GM12878 (cell line): ENCODE results near the gene CNN2. TPM values are rescaled to one million over a fixed set of nuclear protein-coding genes. Genes with fewer than 3 reads are reported as not detected.

Experiments
- EED ChIP-seq: sonication (generic); IDR thresholded peaks from 2 replicates; pipeline ENCODE4 v1.6.1; 2016; ENCODE audit warnings: antibody characterized with exemption, low read depth
- ESRRA ChIP-seq: IDR thresholded peaks from 2 replicates; pipeline ENCODE4 v1.6.1; 2012; ENCODE audit warnings: mild to moderate bottlenecking, low read length, improper control_type of control experiment
- EZH2 ChIP-seq: IDR thresholded peaks from 2 replicates; pipeline ENCODE4 v1.6.1; 2012; ENCODE audit warnings: low read depth, mild to moderate bottlenecking, control low read depth, inconsistent platforms, low read length, borderline replicate concordance; ENCODE audit not compliant: control insufficient read depth
- FOXM1 ChIP-seq: IDR thresholded peaks from 2 replicates; pipeline ENCODE4 v1.6.1; 2012; ENCODE audit warnings: low read depth, mild to moderate bottlenecking, inconsistent platforms, low read length, moderate library complexity
- GATAD2B ChIP-seq: fragments of 450-650 bp; conservative IDR thresholded peaks from 2 replicates; pipeline ENCODE4 v1.6.1; 2017; ENCODE audit warnings: low read depth, mild to moderate bottlenecking, moderate library complexity
- IKZF2 ChIP-seq, 2 experiments: fragments of 450-650 bp; IDR thresholded peaks; 2 replicates each; pipeline ENCODE4 v1.6.1; 2017; ENCODE audit warnings: mild to moderate bottlenecking in 2 of 2, moderate library complexity in 2 of 2
- MLLT1 ChIP-seq: fragments of 450-650 bp; IDR thresholded peaks from 2 replicates; pipeline ENCODE4 v1.6.1; 2016; ENCODE audit warnings: mild to moderate bottlenecking
- MXI1 ChIP-seq: fragments of 150-350 bp; IDR thresholded peaks from 2 replicates; pipeline ENCODE4 v1.6.1; 2011; ENCODE audit warnings: low read depth, mild to moderate bottlenecking, inconsistent platforms, low read length, improper control_type of control experiment
- MYC ChIP-seq: IDR thresholded peaks from 2 replicates; pipeline ENCODE4 v1.6.1; 2011; ENCODE audit warnings: mild to moderate bottlenecking, low read length, moderate library complexity, inconsistent platforms; ENCODE audit not compliant: insufficient read depth, insufficient replicate concordance, insufficient read length, severe bottlenecking
- NFXL1 ChIP-seq: fragments of 450-650 bp; IDR thresholded peaks from 2 replicates; pipeline ENCODE4 v1.6.1; 2017; ENCODE audit warnings: antibody characterized with exemption, mild to moderate bottlenecking, borderline replicate concordance
- POLR2AphosphoS2 ChIP-seq: IDR thresholded peaks from 2 replicates; pipeline ENCODE4 v1.6.1; 2011; ENCODE audit warnings: low read depth, mild to moderate bottlenecking, low read length, improper control_type of control experiment, moderate library complexity
- POU2F2 ChIP-seq: IDR thresholded peaks from 3 replicates; pipeline ENCODE4 v1.6.1; 2011; ENCODE audit warnings: low read depth, mild to moderate bottlenecking, low read length, borderline replicate concordance
- RCOR1 ChIP-seq: conservative IDR thresholded peaks from 2 replicates; pipeline ENCODE4 v1.6.1; 2012; ENCODE audit warnings: low read depth, low read length, improper control_type of control experiment
- SMAD1 ChIP-seq: fragments of 450-650 bp; IDR thresholded peaks from 2 replicates; pipeline ENCODE4 v1.6.1; 2018; ENCODE audit warnings: mild to moderate bottlenecking, low read depth; ENCODE audit not compliant: partially characterized antibody
- SMARCA5 ChIP-seq: fragments of 450-650 bp; IDR thresholded peaks from 2 replicates; pipeline ENCODE4 v1.6.1; 2017; ENCODE audit warnings: mild to moderate bottlenecking
- SP1 ChIP-seq: IDR thresholded peaks from one replicate; pipeline ENCODE4 v1.6.1; 2011; ENCODE audit warnings: low read depth, low read length
- SPI1 ChIP-seq: IDR thresholded peaks from 2 replicates; pipeline ENCODE4 v1.6.1; 2011; ENCODE audit warnings: low read depth, mild to moderate bottlenecking, low read length, moderate library complexity, borderline replicate concordance; ENCODE audit not compliant: insufficient read depth
- SUZ12 ChIP-seq: fragments of 200-600 bp; sonication (generic); IDR thresholded peaks from one replicate; pipeline ENCODE4 v1.6.1; 2018; ENCODE audit warnings: antibody characterized with exemption, mild to moderate bottlenecking; ENCODE audit not compliant: unreplicated experiment
- TCF3 ChIP-seq: IDR thresholded peaks from 2 replicates; pipeline ENCODE4 v1.6.1; 2012; ENCODE audit warnings: low read depth, mild to moderate bottlenecking, low read length, borderline replicate concordance; ENCODE audit not compliant: insufficient read depth
- WRNIP1 ChIP-seq: IDR thresholded peaks from 2 replicates; pipeline ENCODE4 v1.6.1; 2011; ENCODE audit warnings: low read depth, low read length, improper control_type of control experiment, borderline replicate concordance
- ZBTB33 ChIP-seq: fragments of 450-650 bp; IDR thresholded peaks from 2 replicates; pipeline ENCODE4 v1.6.1; 2017; ENCODE audit warnings: mild to moderate bottlenecking
- ZBTB4 ChIP-seq: fragments of 450-650 bp; formaldehyde crosslinking; IDR thresholded peaks from 2 replicates; pipeline ENCODE4 v1.4.0; 2022; ENCODE audit warnings: mild to moderate bottlenecking, moderate library complexity
- ZNF24 ChIP-seq: fragments of 450-650 bp; IDR thresholded peaks from 2 replicates; pipeline ENCODE4 v1.6.1; 2017; ENCODE audit warnings: antibody characterized with exemption, mild to moderate bottlenecking
- ZNF384 ChIP-seq: IDR thresholded peaks from 2 replicates; pipeline ENCODE4 v1.6.1; 2012; ENCODE audit warnings: low read depth, mild to moderate bottlenecking, low read length, improper control_type of control experiment, borderline replicate concordance
- ZZZ3 ChIP-seq: IDR thresholded peaks from 2 replicates; pipeline ENCODE4 v1.6.1; 2011; ENCODE audit warnings: low read depth; ENCODE audit not compliant: control insufficient read depth, insufficient read length
- polyA plus RNA-seq, 11 experiments: library from polyadenylated mRNA; depleted of rRNA in 4 of 11; unstranded in 6 of 11; stranded (reverse) in 5 of 11; fragments of >200 nt; fragmentation: Nextera tagmentation in 4 of 11; fragmentation: Illumina TruSeq in 1 of 11; extraction: Ambion mirVana in 4 of 11; extraction: Trizol in 1 of 11; gene quantifications; 1 replicate in 1 of 11; 2 replicates in 10 of 11; pipeline versions ENCODE4 v1.2.1 to v1.2.3, GENCODE V29; 2011 to 2016; ENCODE audit warnings: inconsistent platforms in 2 of 11, missing spikeins in 2 of 11, low read depth in 1 of 11
- total RNA-seq, 4 experiments: library from RNA; depleted of rRNA in 3 of 4; stranded (reverse); fragments of >200 nt in 3 of 4; fragmentation: Illumina TruSeq in 1 of 4; extraction: Trizol in 1 of 4; gene quantifications; 2 replicates each; pipeline versions ENCODE4 v1.2.1 to v1.2.3, GENCODE V29; 2013 to 2021

CNN2 gene
- total and polyA plus RNA-seq, 10 of the 15 experiments (the other 5 are each of a cell fraction or from before 2014, with no cell fraction given): 34.7 to 311 (median 172) TPM

GRCh38 chr19:1067341-1067957 lies 41.0 kb downstream of the CNN2 start (continued):
- TF ChIP-seq ZBTB4 (CRISPR knock-in tag) (no peak), RCOR1 (no peak), EZH2 (no peak), WRNIP1 (no peak), FOXM1 (no peak), ZNF24 (no peak), ZNF384 (no peak), SUZ12 (no peak), ESRRA (no peak), SPI1 (no peak), NFXL1 (no peak), SMAD1 (no peak), ZBTB33 (no peak), ZZZ3 (no peak), IKZF2 (IDR thresholded peaks at IDR 0.05) (peak in 1 of 2 experiments; percentile 35; a peak in 1 of 4 replicates), MLLT1 (no peak), EED (no peak), MYC (no peak), SP1 (no peak), GATAD2B (no peak; the same call in 1 of the 2 replicates), TCF3 (no peak), SMARCA5 (no peak), POLR2AphosphoS2 (no peak), MXI1 (no peak; the same call in 1 of the 2 replicates), POU2F2 (0 out of 3 replicates have a peak, but pooled peaks have one; percentile 11)
